ENCODE measurements around the gene HLA-DQA1.
A peak's percentile ranks its signal among the peaks of the same experiment; 100 is the strongest.
"Not testable (repeated sequence)": the region's sequence is repeated elsewhere in the genome, so short reads cannot be mapped to it uniquely, and the experiment has no call there.

The HLA-DQA1 gene

GRCh38 chr6:32637219-32637880, at the start of gene HLA-DQA1:
Gene HLA-DQA1, plus strand, starts transcription at chr6:32637406. Its CDS starts 53 bp downstream, at chr6:32637459.
- no peak for DNase-seq (ENCODE audit: low read depth)

GRCh38 chr6:32588156-32588555, 49.0 kb upstream of the HLA-DQA1 start:
- DNase-seq (ENCODE audit: low read depth): no peak

DNA sequence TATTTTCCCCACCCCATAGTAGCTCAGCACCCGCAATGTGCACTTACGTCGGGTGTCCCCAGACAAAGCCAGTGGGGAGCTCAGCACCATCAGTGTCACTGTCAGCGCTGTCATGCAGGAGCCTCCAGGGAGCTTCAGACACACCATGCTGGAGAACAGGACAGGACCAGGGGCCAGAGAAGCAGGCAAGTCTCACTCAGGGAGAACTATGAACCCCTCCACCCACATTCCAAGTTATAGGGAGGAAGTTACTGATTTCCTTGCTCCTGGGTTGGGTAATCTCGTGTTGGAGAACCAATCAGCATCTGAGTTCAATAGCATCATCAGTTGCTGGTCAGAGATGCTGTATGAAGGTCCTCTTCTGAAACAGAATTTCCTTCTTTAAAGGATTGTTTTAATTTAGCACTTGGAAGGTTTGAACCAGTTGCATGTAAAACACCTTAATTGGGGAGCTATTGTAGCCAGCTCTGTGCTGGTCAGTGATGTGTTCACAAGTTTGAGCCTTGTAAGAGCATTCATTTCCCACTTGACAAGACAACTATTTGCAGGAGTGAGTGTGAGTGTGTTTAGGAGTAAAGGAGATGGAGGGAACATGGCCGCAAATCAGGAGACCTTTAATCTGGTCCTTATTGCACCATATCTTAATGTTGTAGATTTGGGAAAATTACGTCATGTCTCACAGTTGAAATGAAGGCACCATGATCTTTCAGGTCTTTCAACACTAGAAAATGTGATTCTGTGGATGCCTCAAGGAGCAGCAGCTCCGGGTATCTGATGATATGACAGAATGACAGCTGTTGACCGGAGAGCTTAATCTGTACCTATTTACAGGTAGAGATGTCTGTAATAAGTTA, 47.4 kb upstream of the HLA-DQA1 start, which contains the start of gene HLA-DRB1:
Gene HLA-DRB1 (minus strand): TSS at position 253 of the 854 bp plus-strand sequence. CDS start 106 bp downstream, at position 147.
- peak; percentile 2 for DNase-seq (ENCODE audit: low read depth)

DNA sequence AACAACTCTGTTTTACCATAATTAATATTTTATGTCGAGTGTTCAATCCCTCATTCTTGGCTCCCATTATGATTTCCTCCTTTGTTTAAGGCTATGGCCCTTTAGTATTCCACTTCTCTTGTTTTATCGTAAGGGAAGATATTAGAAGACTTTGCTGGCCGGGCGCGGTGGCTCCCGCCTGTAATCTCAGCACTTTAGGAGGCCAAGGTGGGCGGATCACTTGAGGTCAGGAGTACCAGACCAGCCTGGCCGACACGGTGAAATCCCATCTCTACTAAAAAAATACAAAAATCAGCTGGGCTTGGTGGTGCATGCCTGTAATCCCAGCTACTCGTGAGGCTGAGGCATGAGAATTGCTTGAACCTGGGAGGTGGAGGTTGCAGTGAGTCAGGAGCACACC, 46.5 kb upstream of the HLA-DQA1 start:
- not testable (repeated sequence) for DNase-seq (ENCODE audit: low read depth)

DNA sequence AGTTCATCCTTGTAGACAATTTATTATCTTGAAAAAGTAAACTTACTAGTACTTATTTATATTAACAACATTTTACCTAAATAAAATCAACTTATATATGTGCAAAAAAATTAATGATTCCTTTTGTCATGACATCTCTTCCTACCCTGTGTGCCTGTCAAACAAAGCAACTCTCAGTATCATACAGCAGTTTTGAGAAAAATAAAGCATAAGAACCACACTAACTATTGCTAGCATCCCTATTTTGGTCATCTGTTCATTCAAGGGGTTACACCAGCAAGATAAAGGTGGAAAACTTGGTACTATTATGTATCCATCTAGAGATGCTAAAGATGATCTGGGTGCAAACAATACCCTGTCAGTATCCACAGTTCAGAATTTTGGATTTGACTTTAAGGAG, 40.2 kb upstream of the HLA-DQA1 start:
- no peak for DNase-seq (ENCODE audit: low read depth)

DNA sequence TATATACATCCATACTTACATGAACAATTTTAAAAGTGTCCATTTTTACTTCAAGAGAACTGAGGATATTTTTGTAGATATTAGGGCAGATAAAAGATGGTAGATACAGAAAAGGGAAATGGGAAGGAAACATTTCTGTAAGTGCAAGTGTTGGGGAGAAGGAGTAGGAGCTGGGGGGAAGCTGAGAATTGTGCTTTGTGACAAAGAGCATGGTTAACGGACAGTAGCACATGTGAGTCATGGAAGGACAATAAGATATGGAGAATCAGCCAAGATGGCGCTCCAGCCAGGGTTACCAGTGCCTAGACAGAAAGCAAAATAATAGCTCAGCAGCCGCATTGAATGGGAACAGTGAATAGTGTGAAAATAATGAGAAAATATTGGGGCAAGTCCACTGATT, 34.8 kb upstream of the HLA-DQA1 start:
- DNase-seq (ENCODE audit: low read depth): no peak

GRCh38 chr6:32603222-32603621, 34.0 kb upstream of the HLA-DQA1 start:
- no peak for DNase-seq (ENCODE audit: low read depth)

- no peak for DNase-seq (ENCODE audit: low read depth)
These were observed 33.3 kb upstream of the HLA-DQA1 start for GRCh38 chr6:32603888-32604287.

DNA sequence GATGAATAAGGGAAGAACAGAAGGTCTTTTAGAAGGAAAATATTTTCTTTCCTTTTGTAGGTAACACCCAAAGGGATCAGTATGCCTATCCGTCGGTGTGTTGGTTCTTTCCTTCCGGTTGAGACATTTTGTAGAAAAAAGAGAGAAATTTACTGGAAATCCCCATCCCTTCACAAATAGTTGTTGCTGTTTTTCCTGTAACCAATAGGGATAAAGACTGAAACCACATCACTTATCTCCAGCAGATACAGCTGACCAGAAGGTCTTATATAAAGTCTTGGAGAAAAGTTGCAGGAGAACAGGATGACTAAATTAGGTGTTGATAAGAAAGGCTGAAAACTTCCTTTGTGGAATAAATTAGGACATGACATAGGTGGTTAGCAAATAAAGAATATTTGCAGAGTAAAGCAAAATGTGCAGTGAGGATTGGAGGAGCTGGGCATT, 32.8 kb upstream of the HLA-DQA1 start:
- DNase-seq (ENCODE audit: low read depth): no peak

DNA sequence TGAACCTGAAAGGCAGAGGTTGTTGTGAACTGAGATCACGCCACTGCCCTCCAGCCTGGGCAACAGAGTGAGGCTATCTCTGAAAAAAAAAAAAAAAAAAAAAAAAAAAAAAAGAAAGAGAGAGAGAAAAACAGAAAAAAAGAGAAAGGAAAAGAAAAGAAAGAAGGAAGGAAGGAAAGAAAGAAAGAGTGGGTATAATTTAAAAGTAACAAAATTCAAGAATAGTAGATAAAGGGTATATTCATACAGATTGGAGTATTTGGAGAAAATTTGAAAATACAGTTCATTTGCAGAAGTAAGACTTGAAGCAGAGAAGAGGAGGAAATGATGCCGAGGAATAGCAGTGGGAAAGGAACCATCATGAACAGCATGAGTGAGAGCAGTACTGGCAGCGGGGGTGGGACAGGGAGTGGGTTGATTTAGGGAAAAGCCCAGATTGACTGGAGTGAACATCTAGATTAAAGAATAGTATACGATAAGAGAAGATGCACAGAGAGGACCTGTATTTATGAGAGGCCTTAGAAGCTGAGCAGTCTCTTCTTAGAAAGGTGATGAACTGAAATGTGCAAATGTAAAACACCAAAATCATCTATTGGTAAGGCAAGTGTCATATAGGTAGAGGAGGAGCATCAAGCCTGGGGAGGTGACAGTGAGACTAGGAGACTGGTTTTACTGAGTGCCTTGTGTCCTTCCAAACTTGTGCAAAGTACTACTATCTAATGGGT, 29.8 kb upstream of the HLA-DQA1 start:
- DNase-seq (ENCODE audit: low read depth): no peak

DNA sequence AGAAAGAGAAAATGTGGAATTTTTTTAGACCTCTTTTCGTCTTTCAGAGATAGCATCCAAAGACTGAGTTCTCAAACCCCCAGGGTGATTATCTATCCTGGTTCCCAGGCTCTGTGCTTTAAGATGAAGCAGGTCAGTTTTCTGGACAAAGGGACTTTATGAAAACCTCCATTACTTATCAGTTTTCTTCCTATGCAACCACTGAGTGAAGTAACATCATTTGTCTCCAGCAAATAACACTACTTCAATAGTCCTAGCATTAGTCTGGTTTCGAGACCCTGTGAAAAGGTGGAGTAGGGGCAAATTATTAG, 29.3 kb upstream of the HLA-DQA1 start:
- DNase-seq (ENCODE audit: low read depth): no peak

- no peak for DNase-seq (ENCODE audit: low read depth)
These were observed 28.8 kb upstream of the HLA-DQA1 start for GRCh38 chr6:32608362-32608761.

DNA sequence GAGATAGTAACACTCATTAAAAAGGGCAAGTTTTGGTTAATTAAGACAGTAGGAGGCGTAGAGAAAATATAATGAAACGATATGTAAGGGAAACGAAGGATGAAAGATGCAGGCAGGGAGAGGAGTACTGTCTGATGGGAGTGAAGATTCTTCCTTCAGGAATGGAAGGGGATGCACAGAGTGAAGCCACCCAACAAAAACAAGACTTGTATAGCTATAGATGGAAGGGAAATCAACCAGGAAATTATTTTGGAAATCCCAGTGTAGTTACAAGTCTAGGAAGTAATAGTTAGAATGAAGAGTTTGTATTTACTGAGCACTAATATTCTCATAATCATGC, 27.8 kb upstream of the HLA-DQA1 start:
- no peak for DNase-seq (ENCODE audit: low read depth)

DNA sequence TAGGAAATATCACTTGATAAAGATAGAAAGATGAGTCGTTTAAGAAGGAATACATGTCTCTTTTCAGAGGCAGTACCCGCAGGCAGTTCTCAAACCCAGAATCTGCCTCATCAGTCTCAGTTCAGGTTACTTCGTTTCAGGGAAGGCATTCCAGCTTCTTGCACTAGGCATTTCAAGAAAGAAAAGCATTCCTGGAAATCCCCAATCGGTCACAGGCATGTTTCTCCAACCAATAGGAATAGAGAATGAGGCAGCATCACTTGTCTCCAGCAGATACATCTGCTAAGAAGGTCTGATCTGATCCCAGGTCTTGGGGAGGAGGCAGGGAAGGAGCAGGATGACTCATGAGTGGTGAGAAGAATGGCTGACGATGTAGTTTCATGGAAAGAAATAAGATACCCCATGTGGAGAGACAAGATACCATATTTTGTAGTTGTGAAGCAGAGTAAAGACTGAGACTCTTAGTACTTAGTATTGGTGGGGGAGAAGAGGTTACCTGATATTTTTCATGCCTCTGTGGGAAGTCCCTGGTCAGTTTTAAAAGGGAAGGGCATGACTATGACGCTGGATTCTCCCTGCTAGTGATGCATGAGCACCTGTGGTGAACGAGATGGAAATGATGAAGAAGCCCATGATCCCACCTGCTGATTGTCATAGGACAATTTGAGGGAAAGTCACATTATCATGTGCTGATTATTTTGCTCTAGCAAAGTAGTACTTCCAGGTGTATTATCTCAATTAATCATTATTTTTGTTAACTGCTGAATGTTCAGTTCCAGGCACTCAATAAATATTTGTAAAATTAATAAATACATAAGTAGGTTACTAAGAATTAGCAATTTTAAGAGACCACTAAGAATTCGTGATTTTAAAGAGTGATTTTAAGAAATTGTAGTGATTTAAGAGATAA, 27.2 kb upstream of the HLA-DQA1 start:
- peak; percentile 68 for DNase-seq (ENCODE audit: low read depth)

DNA sequence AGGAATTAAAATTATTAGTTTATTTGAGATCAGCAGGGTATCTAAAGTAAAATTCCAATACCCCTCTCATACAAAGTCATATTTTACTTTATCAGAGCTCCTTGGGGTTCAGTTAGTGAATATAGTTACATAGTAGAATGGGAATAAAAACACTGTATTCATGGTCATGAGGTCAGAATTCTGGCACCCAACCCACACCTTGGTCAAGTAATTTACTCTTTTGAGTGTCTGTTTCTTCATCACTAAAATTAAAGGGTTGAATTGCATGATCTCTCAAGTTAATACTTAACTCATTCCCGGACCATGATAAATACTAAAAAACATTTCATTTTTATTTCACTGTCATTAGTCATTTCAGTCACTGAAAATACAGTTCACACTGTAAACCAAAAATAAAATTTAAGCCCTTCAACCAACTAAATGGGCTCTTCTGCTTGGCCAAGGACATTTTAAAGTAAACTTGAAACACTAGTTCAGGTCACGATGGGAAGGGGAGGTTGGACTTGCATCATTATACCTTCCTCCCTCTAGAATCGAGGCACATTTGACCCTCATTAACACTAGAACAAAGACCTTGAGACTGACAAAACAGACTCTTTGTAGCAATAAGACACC, 26.4 kb upstream of the HLA-DQA1 start:
- DNase-seq (ENCODE audit: low read depth): no peak

DNA sequence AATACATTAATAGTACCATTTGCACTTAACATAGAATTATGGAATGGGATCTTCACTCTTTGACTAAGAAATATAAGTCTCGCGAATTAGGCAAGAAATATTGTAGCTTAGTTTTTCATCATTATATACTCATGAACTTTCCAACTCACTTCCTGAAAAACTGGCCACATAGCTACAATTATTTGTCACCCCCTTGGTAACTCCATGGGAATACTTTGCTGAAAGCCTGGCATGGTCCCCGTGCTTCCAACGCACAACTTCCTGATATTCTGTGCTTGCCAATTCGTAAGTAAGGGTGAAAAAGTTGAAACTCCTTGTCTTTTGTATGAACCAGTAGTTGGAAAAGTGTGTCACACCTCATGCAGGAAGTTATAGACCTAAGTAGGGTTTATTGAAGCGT, 23.7 kb upstream of the HLA-DQA1 start:
- DNase-seq (ENCODE audit: low read depth): no peak

DNA sequence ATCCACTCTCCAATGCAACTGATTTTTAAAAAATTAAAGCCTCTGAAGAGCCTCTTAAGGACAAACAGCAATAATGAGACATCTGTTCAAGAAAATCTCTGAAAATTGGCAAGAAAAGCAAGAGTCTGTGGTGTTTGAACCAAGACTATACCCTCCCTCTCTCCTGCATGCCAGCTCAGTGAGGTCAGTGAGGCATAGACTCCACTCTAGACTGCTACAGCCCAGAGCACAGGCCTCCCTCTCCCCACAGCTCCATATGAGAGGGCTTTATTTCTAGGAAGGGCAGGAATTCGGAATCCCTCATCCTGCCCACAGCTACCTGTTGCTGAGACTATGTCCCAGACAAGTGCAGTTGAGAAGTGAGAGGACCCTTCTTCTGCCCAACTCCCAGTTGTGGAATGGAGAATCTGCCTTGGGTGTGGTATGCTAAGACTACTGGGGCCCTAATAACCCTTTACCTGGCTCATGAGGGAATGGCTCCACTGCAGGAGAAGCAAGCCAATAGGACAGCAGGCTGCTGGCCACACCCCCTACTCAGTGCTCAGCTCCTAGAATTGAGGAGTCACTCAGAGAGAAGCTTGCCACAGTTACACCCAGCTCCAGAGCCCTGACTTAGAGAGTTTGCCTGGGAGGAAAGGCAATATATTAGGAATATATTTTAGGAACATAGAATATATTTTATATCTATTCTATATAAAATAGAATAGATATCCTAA, 22.7 kb upstream of the HLA-DQA1 start:
- no peak for DNase-seq (ENCODE audit: low read depth)

DNA sequence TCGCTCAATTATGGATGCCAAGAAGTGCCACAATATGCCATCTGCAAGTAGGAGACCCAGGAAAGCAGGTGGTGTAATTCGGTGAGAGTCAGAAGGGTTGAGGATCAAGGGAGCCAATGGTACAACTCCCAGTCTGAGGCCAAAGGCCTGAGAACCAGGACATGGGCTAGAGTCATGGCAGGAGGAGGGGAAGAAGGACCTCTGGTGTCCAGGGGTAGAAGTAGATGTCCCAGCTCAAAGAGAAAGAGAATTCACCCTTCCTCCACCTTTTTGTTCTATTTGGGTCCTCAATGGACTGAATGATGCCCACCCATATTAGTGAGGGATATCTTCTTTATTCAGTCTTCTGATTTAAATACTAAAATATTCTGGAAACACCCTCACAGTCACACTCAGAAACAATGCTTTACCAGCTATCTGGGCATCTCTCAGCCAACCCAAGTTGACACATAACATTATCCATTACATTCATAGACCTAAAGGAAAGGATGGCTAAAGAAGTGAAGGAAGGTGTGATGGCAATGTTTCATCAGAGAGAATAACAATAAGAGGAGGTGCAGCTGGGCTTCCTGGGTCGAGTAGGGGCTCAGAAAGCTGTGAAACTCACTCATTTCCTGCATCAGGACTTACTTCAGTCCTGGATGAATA, 21.2 kb upstream of the HLA-DQA1 start:
- DNase-seq (ENCODE audit: low read depth): no peak

DNA sequence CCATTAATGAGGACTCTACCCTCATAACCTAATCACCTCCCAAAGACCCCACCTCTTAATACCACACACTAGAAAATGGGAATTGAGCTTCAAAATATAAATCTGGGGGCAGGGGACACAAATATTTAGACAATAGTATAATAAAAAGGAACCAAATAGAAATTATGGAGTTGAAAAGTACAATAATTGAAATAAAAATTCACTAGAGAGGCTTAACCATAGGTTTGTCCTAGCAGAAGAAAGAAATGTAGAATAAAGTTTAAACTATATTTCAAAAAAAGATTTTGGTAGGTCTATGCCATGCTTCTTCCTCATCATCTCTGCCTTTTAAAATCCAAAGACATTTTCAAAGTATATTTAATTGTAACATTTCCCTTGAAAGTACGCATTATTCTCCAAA, 19.5 kb upstream of the HLA-DQA1 start:
- no peak for DNase-seq (ENCODE audit: low read depth)

DNA sequence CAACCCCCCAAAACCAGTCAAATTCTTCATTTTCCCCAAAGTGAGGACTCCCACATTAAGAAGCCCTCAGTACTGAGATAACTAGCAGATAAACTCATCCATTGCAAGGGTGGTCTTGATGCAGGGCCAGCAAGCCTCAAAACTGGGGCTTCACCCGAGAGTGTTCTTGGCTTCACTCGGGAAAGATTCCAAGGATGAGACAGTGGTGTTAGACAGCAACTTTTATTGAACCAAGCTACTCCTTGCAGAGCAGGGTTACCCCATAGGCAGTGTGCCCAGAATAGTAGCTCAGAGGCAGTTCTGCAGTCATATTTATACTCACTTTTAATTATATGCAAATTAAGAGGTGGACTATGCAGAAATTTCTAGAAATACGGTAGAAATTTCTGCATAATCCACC, 15.8 kb upstream of the HLA-DQA1 start:
- no peak for DNase-seq (ENCODE audit: low read depth)

All from GM04503 (cell line).